GM18868 (cell line): ENCODE measurements around the gene KCNK7.

Source experiments
- ATAC-seq: cut with Tn5 transposase; IDR thresholded peaks from one replicate; pipeline ENCODE4 v1.9.1; 2021; ENCODE audit warnings: mild to moderate bottlenecking, moderate library complexity; ENCODE audit not compliant: unreplicated experiment

The KCNK7 gene

DNA sequence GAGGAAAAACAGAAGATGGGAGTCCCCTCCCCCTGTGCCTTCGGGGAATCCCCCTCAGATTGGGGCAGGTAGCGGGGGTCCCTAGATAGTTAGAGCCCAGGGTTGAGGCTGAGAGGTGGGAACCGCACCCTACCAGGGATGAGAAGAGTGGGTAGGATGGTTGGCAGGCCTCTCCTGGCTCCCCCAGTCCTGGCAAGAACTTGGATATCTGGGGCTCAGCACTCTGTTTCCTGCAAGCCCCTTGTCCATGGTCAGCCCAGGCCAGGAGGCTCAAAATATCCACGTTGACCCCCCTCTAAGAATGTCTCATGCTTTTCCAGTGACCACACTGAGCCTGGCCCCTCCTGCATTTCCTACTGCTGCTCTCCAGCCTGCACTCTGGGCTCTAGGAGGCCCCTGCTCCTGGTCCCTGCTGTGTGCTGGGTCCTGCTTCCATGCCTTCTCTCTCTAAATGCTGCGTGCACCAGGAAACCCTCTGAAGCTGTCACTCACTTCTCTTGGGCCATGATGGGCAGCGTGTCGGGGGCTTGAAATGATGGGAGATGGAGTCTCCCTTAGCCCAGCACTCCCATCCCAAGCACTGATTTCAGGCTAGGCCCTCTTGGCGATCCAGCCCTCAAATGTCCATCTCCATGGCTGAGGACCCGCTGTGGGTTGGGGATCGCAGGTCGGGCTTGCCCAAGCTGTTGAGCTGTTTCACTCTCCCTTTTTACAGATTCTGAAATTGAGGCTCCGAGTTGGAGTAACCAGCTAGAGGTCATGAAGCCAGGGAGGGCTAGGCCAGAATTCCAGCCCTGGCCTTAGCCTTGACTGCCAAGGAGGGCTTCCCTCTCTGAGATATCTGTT lies 16.4 kb upstream of the KCNK7 start:
- ATAC-seq, result no peak

DNA sequence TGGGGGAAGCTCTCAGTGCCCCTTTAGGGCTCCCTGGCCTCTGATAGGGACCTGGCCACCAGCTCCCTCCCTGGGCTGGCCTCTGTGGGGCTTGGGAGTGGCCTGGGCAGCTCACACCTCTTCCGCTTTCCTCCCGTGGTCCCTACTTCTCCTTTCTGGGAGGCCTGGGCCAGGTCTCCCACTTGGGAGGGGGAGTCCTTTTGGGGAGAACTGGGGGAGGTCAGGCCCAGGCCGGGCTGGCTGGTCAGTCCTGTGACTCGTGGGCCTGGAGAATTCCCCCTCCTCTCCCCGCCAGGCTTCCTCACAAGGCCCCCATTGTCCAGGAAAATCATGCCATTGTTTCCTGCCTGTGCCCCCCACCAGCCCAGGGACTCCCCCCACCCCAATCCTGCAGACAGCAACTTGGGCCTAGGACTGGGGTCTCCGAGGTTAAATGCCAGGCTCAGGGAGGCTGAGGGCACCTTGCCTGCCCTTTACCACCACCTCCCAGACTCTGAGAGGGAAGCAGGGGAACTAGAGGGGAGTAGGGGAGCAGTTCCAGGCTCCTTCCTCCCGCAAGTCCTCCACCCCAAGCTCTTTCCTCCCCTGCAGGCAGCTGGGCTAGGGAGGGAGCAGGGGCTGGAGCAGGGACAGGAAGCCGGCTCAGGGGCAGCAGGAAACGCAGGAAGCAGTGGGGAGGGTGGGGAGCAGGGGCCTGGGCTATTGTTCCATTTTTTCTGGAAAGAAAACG lies 15.6 kb upstream of the KCNK7 start:
- no peak for ATAC-seq

DNA sequence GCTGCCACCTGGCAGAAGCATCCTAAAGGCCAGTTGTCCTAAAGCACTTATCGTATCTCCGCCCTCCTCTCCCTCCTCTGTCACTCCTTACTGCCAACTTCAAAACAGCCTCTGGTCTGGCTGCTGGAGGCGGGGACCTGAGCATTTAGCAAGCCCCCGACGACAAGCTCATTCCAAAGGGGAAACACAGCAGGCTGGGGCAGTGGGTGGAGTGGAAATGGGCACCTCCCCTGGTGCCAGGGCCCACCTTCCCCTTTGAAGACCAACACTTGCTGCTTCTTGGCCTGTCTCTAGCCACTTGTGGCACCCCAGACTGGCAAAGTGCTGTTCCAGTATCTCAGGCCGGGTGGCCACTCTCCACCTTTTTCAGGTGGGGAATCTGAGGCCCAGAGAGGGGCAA lies 14.8 kb upstream of the KCNK7 start:
- no peak for ATAC-seq

DNA sequence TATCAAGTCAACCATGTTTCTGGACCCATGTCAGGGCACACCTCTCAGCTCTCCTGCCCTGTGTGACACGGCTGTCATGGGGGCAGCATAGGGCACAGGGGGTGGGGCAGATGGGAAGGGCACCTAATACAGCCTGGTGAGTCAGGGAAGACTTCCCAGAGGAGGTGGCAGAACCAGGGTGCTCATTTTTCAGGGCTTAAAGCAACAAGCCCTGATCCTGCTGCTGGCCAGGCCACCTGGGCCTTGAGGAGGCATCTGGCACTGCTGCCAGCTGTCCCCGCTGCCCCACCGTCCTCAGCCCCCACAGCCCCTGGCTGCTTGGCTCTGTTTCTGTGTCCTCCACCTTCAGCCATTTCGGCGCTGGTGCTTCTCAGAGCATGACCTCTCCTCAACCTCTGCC lies 14.1 kb upstream of the KCNK7 start:
- no peak for ATAC-seq

DNA sequence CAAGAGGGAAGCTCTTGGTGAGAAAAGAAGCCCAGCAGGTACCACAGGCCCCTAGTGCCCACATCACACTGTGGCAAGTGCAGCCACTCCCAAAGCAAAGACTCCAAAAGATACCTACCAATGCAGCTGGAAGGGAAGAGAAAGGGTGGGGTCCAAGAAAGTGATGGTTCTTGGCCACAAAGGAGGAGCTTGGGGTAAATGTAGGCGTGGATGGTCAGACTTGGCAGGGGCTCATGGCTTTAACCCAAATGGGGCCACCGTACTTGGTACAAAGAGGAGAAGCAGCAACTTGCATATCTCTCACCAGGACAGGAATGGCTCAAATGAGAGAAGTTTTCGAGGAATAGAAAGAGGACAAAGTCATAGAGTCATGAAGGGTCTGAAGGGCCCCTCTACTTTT lies 13.6 kb upstream of the KCNK7 start:
- ATAC-seq, result no peak

DNA sequence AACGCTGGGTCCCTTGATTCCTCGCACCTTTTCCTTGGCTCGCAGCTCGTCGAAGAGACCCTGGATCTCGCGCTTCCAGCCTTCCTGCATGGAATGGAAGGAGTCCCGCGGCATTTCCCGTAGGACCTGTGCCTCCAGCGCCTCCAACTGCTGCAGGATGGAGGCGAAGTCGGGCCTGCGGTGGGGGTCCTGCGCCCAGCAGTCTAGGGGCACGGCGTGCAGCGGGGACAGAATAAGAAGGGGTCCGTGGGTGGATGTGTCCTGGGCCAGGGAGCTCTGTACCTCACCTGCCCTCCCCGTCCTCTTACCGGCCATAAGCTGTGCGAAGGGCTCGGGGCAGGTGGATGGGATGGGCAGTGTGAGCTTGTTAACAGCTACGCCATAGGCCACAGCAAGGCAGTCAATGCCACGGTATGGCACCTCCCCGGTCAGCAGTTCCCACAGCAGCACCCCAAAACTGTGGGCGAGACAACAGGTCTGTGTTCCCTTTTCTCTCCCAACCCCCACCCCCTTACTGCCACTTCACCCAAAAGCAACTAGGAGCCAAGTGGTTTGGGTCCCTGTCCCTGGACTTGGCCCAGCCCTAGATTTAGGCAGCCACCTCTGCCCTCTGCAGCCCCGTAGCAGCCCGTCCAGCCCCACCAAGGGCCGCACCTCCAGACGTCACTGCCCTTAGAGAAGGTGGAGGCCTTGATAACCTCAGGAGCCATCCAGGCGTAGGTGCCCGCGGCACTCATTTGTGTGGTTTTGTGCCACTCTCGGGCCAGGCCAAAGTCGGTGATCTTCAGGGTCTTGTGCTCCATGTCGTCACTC lies 12.2 kb upstream of the KCNK7 start:
- no peak for ATAC-seq

DNA sequence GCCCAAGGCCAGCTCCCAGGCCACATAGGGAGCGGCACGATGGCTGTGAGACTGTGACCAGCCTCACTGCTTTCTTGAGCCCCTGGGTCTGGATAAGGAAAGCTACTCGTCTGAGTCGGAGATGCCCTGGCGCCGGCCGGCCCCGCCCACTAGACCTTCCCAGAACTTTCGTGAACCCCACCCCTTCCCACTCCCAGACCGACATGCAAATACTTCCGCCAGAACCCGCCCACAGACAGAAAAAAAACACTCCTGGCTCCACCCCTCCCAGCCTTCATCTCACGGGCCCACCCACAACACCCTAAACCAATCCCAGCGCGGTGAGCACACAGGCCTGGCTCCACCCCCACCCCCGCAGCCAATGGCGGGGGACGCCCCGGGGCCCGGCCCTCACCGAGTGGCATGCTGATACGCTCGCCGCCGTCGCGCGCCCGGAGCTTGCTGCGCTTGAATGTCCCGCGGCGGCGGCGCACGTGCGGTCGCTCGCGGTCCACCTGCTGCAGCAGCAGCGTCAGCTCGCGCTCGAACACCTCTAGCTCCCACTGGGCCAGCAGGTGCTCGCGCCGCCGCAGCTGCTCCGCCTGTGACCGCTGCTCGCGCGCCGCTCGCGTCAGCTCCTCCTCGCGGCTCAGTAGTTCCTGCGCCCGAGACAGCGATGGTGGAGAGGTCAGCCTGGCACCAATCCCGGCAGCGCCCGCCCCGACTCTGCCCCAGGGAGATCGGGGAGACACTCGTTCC lies 11.4 kb upstream of the KCNK7 start:
- ATAC-seq, result no peak

DNA sequence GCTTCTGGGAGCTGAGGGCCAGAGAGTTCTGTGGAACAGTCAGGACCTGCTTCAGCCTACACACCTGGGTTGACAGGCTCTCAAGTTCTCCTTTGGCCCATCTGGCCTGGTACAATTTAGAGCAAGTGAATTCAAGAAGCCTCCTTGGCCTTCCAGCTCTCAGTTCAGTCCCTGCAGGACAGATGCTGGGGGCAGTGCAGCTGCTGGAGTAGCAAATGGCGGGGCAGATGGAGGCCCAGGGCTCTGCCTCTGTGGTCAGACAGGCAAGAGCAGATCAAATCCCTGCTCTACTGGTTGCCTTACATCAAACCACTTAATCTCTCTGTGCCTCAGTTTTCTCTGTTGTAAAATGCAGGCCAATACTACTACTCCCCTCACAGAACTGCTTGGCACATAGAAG lies 8.7 kb upstream of the KCNK7 start:
- no peak for ATAC-seq

DNA sequence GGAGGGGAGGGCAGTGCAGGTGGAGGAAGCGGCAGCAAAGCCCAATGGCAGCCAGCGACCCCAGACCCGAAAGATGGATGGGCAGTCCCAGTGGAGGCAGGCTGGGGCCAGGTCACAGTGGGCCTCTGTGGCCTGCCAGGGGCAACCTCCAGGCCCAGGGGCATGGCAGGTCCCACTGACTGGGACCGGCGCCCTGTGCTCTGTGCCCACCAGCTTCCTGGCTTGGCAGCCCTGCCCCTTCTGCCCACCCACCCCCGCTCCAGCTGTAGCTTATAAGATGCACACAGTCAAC lies 4.3 kb upstream of the KCNK7 start:
- no peak for ATAC-seq

DNA sequence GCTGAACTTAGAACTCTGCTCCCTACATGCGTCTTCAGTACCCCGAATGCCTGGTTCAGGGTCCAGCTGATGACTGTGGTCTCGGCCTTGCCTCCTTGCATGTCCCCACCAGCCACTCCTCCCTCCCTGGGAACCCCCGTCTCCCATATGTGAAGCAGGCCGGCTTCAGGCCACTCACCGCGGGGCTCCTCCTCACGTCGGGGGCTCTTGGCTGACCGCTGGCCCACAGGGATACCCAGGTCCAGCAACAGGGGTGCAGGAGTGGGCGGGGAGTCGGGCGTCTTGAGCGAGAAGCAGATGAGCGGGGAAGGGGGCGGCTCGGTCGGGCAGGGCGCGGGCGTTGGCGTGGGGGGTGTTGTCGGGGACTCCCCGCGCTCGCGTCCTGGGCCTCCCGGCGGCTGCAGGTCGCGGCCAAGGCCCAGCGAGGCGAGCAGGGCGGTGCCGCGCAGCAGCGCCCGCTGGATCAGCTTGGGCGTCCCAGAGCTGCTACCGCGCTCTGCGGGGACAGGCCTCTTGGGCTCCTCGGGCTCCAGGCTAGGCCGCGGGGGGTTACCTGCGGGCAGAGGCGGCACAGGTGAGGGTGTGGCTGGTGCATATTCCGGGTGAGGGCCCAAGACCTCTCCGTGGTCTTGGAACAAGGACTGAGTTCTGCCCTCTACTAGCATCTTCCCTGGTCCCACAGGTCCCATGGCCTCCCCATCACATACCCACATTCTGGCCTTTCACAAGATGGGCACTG lies 3.8 kb upstream of the KCNK7 start:
- no peak for ATAC-seq

DNA sequence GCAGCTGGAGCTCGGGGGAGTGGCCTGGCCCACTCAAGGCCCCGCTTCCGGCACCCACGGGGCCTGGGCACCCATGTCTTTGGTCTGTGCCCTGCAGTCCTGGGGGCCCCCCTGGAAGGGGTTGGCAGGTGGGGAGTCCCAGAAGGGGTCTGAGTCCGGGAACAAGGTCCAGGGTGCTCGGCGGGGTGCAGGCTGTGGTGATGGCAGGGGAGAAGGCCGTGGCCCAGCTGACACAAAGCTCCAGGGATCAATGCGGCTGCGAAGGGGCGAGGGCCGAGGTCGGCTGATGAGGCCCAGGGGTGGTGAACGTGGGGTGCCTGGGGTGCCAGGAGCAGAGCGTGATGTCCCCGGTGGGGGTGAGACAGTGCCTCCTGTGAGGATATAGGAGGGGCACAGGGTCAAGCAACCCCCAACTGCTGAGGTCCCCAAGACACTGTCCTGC lies 2.7 kb upstream of the KCNK7 start:
- ATAC-seq, result no peak

DNA sequence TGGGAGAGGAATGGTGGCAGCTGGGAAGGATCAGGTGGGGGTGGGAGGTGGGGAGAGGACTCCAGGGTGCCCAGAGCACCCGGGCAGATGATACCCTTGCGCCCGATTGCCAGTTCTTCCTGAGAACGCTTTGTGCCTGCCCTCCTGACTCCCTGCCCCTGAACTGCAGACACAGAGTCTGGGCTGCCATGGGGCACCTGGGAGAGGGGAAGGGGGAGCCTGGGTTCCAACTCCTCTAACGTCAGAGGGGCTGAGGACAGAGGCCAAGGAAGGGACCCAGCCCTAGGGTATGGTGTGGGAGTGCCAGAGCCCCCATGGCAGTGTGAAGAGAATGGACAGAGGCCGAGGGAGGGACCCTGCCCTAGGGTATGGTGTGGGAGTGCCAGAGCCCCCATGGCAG lies 920 bp upstream of the KCNK7 start:
- no peak for ATAC-seq

DNA sequence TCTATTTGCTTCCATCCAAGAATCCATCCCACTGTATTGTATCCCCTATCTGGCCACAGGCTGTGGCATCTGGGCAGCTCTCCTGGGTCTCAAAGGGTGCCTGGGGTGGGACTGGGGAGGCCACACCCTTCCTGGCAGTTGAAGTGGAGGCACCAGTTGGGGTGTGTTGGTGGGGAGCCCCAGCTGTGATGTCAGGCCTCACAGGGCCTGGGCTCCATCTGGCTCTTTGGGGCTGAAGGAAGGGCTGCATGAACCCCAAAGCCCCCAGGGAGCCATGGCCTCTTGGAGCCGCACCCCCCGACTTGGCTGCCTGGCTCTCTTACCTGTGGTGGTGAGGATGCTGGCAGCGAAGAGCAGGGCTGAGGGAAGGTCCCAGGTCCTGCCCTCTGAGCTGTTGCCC lies 469 bp downstream of the KCNK7 start:
- ATAC-seq, result no peak

DNA sequence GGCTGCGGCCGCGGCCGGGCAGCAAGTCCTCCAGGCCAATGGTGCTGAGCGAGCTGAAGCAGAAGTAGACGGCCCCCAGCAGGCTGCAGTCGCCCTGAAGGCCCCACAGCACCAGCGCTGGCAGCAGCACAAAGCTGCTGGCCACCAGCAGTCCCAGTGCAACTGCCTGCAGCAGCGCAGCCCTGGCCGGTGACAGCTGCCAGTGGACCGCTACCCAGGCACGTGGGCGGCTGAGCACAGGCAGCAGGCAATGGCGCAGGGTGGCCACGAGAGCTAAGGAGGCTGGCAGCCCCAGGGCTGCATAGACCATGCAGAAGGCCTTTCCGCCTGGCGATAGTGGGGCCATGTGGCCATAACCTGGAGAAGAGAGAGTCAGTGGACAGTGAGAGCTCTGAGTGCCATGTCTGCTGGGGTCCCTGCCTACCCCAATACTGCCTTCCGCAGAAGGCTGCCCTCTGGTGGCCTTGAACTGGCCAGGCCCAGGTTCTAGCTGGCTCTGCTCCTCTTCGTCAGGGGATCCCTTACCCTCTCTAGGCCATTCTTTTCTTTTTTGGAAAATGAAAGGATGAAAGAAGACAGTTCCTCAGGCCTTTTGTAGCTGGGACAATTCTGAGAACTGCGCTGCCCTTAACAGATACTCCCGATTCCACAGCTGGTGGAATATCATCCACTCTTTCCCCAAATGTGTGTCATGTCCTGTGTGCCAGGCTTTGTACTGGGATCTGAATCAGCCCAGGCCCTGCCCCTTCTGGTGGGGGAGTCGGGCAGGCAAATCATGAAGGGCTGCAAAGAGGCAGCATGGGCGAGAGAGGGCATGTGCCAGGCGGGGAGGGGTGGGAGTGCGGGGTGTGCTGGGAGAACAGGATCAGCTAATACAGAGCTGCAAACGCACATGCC lies 1.8 kb downstream of the KCNK7 start:
- ATAC-seq, result no peak

DNA sequence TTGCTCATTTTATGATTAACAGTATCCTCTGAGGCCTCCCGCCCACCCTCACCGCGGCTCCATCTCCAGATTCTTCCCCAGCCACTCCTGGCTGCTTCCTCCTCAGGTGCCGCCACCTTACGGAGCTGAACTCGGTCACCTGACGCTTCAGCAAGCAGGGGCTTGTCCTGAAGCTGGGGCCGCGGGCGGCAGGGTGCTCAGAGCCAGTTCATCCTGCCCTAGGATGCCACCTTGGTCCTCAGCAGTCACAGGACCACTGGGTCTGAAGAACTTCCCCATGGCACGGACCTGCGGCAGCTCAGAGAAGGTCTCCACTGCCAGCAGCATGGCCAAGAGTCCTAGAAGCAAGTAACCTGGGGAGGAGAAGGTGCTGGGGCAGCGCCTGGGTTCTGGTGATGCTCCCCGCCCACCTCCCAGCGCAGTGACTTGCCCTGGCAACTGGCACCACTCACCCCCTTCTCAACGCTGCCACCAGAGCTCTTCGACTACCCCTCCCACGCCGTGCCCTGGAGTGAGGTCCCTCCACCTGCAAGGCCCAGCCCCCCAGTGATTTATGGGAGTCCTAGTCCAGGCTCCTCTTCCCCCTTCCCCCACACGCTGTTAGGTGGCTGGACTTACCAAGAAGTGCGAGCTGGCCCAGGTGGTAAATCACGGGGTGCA lies 2.6 kb downstream of the KCNK7 start:
- ATAC-seq, result no peak

DNA sequence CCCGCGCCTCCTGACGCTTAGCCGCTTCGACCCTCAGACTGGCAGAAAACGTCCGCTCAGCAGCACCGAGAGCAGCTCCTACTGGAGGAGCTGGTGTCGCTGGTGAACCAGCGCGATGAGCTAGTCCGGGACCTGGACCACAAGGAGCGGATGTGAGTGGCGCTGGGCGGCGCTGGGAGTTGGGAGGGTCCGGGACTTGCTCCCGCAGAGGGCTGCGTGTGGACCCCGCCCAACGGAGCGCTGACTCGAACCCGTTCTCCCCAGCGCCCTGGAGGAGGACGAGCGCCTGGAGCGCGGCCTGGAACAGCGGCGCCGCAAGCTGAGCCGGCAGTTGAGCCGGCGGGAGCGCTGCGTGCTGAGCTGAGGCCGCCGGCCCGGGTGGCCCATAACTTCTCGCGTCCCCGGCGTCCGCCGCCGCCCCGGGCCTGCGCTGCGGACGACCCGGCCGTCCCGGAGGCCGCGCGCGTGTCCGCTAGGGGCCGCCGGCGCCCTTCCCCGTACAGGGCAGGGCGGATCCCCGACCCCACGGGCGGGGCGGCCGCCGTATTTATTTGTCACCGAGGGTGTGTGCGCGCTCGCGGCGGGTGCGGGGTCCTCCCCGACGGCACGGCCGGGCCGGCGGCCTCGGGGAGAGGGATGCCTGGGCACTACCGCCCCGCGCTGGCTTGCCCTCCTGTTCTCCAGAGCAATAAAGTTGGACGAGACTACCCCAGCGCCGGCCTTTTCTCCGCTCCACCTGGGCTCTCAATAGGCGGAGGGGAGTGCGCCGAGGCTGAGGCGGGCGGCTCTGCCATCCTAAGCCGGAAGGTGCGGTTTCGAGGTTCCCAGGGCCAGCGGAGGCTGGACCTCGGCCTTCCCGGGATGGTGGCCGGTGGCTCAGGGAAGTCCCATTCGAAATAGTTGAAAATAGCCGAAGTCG lies 3.4 kb downstream of the KCNK7 start:
- no peak for ATAC-seq

DNA sequence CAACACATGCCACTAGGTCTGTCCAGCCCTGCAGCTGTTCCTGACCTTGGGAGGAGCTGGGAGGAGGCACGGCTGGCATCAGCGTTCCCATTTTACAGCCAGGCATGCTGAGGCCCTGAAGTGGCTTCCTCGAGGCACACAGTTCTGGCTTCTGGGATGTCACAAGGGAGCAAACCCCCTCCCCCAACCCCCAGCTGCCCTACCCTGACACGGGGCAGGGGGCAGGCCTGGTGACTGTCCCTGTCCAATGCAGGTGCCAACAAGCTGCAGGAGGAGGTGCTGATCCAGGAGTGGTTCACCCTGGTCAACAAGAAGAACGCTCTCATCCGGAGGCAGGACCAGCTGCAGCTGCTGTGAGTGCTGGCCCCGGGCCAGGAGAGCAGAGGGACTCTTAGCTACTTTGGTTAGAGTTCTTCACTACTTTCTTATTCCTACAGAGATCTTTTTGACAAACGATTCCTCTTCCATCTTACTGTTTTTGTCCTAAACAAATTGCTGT lies 5.3 kb downstream of the KCNK7 start:
- ATAC-seq, result no peak
